ENCODE data around the gene FITM2. TPM values are rescaled to one million over a fixed set of nuclear protein-coding genes. Genes with fewer than 3 reads are reported as not detected.

The FITM2 gene
- total and polyA plus RNA-seq, 2 donors (not counting 3 experiments of a cell fraction or from before 2014, with no cell fraction given), result 4.4 to 7.7 TPM

GRCh38 chr20:44302026-44302669 lies 8.9 kb downstream of the FITM2 start:
- CTCF ChIA-PET, result interaction anchor here (0.8 to 1.2 kb wide), 3 partner anchors 9 to 186 kb away, joined by 3 read pairs; partner anchors contain the start of gene FITM2
- POLR2A ChIA-PET, result no interaction called here
- H4K20me1 ChIP-seq (replicated peaks; ENCODE audit: control insufficient read depth, extremely low read depth, insufficient read depth, low read length), result no peaks in the 10 kb centered on the region
- H3K4me3 ChIP-seq (replicated peaks in 1 of 3; ENCODE audit: insufficient read depth in 1 of 3, low read depth in 1 of 3, low read length in 3 of 3), result no peak overlapping the region
- H3K27me3 ChIP-seq (ENCODE audit: control insufficient read depth in 2 of 2, insufficient read depth in 2 of 2, low read length in 2 of 2), result no peaks in the 10 kb centered on the region
- BruUV-seq (replicated peaks), result no TSS peak
- no peak overlapping the region for H2AFZ ChIP-seq (ENCODE audit: low read depth, low read length)
- H3K36me3 ChIP-seq (ENCODE audit: control insufficient read depth in 2 of 2, extremely low read depth in 1 of 2, insufficient read depth in 2 of 2, low read length in 2 of 2), result no peaks in the 10 kb centered on the region
- no peaks in the 10 kb centered on the region for H3K9me3 ChIP-seq (replicated peaks; ENCODE audit: control insufficient read depth, insufficient read depth, low read length)
- H3K9me1 ChIP-seq (replicated peaks; ENCODE audit: control insufficient read depth, extremely low read depth, insufficient read depth, low read length), result no peaks in the 10 kb centered on the region
- no peak overlapping the region for H3K27ac ChIP-seq (ENCODE audit: insufficient read depth, low read depth, low read length)
- DNase-seq (ENCODE audit: low read depth, low spot score), result no peak
- no peaks in the 10 kb centered on the region for H3K79me2 ChIP-seq (ENCODE audit: control insufficient read depth, insufficient read depth, low read length)
- H3K4me2 ChIP-seq (ENCODE audit: insufficient read depth, low read length), result no peak overlapping the region
- no peaks in the 10 kb centered on the region for H3K4me1 ChIP-seq (ENCODE audit: control insufficient read depth, extremely low read depth, insufficient read depth, low read length)
- TF ChIP-seq JUN (IDR thresholded peaks at IDR 0.05; ENCODE audit: borderline replicate concordance, insufficient read depth, insufficient read length, low read depth), result no peak
- no peak for TF ChIP-seq POLR2A (IDR thresholded peaks at IDR 0.05; ENCODE audit: low read depth, low read length)
- no peak for TF ChIP-seq EZH2 (IDR thresholded peaks at IDR 0.05; ENCODE audit: borderline replicate concordance, low read depth, low read length, severe bottlenecking)
- no peak for TF ChIP-seq POLR2AphosphoS5 (IDR thresholded peaks at IDR 0.05; ENCODE audit: insufficient read depth, low read depth, low read length)
- no peak for TF ChIP-seq MYC (IDR thresholded peaks at IDR 0.05; ENCODE audit: low read depth, low read length)
- TF ChIP-seq CTCF (IDR thresholded peaks at IDR 0.05; ENCODE audit: extremely low read depth in 1 of 2, insufficient read depth in 1 of 2, low read depth in 1 of 2, low read length in 2 of 2), result no peak
- no peak for TF ChIP-seq FOS (IDR thresholded peaks at IDR 0.05; ENCODE audit: borderline replicate concordance, insufficient read depth, low read length)
- TF ChIP-seq GATA2 (IDR thresholded peaks at IDR 0.05; ENCODE audit: insufficient read depth, insufficient read length, low read depth, low read length), result no peak
- TF ChIP-seq MAX (IDR thresholded peaks at IDR 0.05; ENCODE audit: insufficient read depth, insufficient read length), result no peak
- dilution Hi-C loops (cut with MboI; ENCODE audit: extremely low pct_ligation_motif_present, low sequenced_read_pairs), result no loop called here
- intact Hi-C loops (cut with micrococcal nuclease), result no loop called here
- no peak for FAIRE-seq
- no peak overlapping the region for H3K9ac ChIP-seq (replicated peaks; ENCODE audit: extremely low read depth, insufficient read depth, low read length)
